ENCODE results near the gene TIMP3.

The TIMP3 gene

GRCh38 chr22:32830957-32831356 lies 29.5 kb downstream of the TIMP3 start:
- DNase-seq, result no peak

GRCh38 chr22:32831584-32831983 lies 30.1 kb downstream of the TIMP3 start:
- DNase-seq, result no peak

GRCh38 chr22:32832174-32832573 lies 30.7 kb downstream of the TIMP3 start:
- DNase-seq, result no peak

GRCh38 chr22:32836280-32837123 lies 35.0 kb downstream of the TIMP3 start:
- DNase-seq, result peak; percentile 20

- no peak for DNase-seq
Measured at GRCh38 chr22:32837142-32837541, 35.6 kb downstream of the TIMP3 start.

GRCh38 chr22:32837803-32838202 lies 36.3 kb downstream of the TIMP3 start:
- DNase-seq, result no peak

GRCh38 chr22:32839831-32840584 lies 38.5 kb downstream of the TIMP3 start:
- peak; percentile 46 for DNase-seq

GRCh38 chr22:32841175-32841574 lies 39.7 kb downstream of the TIMP3 start:
- no peak for DNase-seq

GRCh38 chr22:32842486-32842885 lies 41.0 kb downstream of the TIMP3 start:
- peak; percentile 27 for DNase-seq

- no peak for DNase-seq
Measured at GRCh38 chr22:32843300-32843699, 41.8 kb downstream of the TIMP3 start.

- DNase-seq, result no peak
Measured at GRCh38 chr22:32844251-32844650, 42.7 kb downstream of the TIMP3 start.

- no peak for DNase-seq
Measured at GRCh38 chr22:32846780-32847491, 45.4 kb downstream of the TIMP3 start.

GRCh38 chr22:32848226-32848625 lies 46.7 kb downstream of the TIMP3 start:
- no peak for DNase-seq

- no peak for DNase-seq
Measured at GRCh38 chr22:32849501-32849900, 48.0 kb downstream of the TIMP3 start.

- DNase-seq, result no peak
Measured at GRCh38 chr22:32850157-32850556, 48.7 kb downstream of the TIMP3 start.

GRCh38 chr22:32850591-32851517 lies 49.3 kb downstream of the TIMP3 start:
- no peak for DNase-seq

- DNase-seq, result peak; percentile 15
Measured at GRCh38 chr22:32852395-32853251, 51.1 kb downstream of the TIMP3 start.

GRCh38 chr22:32853662-32854061 lies 52.2 kb downstream of the TIMP3 start:
- no peak for DNase-seq

- peak; percentile 17 for DNase-seq
Measured at GRCh38 chr22:32854351-32854804, 52.9 kb downstream of the TIMP3 start.

GRCh38 chr22:32855045-32855756 lies 53.7 kb downstream of the TIMP3 start:
- no peak for DNase-seq

Data from fibroblast of skin of scalp (primary cell).